PC-3 (cell line): ENCODE results near the gene C1orf116. TPM values are rescaled to one million over a fixed set of nuclear protein-coding genes. Genes with fewer than 3 reads are reported as not detected.

Experiments
- ATAC-seq: fragments of 200-7000 bp; cut with Tn5 transposase; 2 replicates; pipeline ENCODE4 v1.9.1; 2020; ENCODE audit warnings: mild to moderate bottlenecking, moderate library complexity
- BruUV-seq: library from RNA; stranded (reverse); fragments of 400-500 nt; replicated peaks from 2 replicates; lab custom pipeline; 2021; lab: Mats Ljungman, UMichigan
- CTCF ChIA-PET: fragments of 300-600 bp; sonication (Branson Sonifier 250); formaldehyde crosslinking; loops from one replicate; lab custom pipeline; 2022; ENCODE audit warnings: antibody characterized with exemption; lab: Charles Lee
- POLR2A ChIA-PET: fragments of 300-600 bp; sonication (Branson Sonifier 250); formaldehyde crosslinking; loops from one replicate; lab custom pipeline; 2022; ENCODE audit warnings: antibody characterized with exemption; ENCODE audit not compliant: unreplicated experiment; lab: Charles Lee
- DNase-seq: peaks from one replicate; pipeline ENCODE4 v3.0.0-alpha.2; 2015
- H2AFZ ChIP-seq: fragments of 300-600 bp; sonication (generic); 2 replicates; pipeline ENCODE4 v1.6.0; 2016; ENCODE audit warnings: antibody characterized with exemption, low read length
- H3F3A ChIP-seq: fragments of 300-600 bp; sonication (generic); one replicate; pipeline ENCODE4 v1.6.0; 2017; ENCODE audit warnings: antibody characterized with exemption, low read length, control low read depth, mild to moderate bottlenecking; ENCODE audit not compliant: unreplicated experiment
- H3K27ac ChIP-seq: fragments of 300-600 bp; sonication (generic); 2 replicates; pipeline ENCODE4 v1.5.1; 2016; ENCODE audit warnings: mild to moderate bottlenecking, low read length
- H3K27me3 ChIP-seq: fragments of 300-600 bp; sonication (generic); 2 replicates; pipeline ENCODE4 v1.6.1; 2016; ENCODE audit warnings: low read length, mixed read lengths
- H3K36me3 ChIP-seq: fragments of 300-600 bp; sonication (generic); 2 replicates; pipeline ENCODE4 v1.6.1; 2016; ENCODE audit warnings: low read depth, mixed run types, low read length, mixed read lengths
- H3K4me1 ChIP-seq: fragments of 300-600 bp; sonication (generic); 2 replicates; pipeline ENCODE4 v1.5.1; 2016; ENCODE audit warnings: low read length; ENCODE audit not compliant: insufficient read depth
- H3K4me2 ChIP-seq: fragments of 300-600 bp; sonication (generic); 2 replicates; pipeline ENCODE4 v1.6.0; 2016; ENCODE audit warnings: low read length
- H3K4me3 ChIP-seq: fragments of 300-600 bp; sonication (generic); 2 replicates; pipeline ENCODE4 v1.5.1; 2016; ENCODE audit warnings: mild to moderate bottlenecking, low read length, mixed read lengths
- H3K79me2 ChIP-seq: fragments of 300-600 bp; sonication (generic); 2 replicates; pipeline ENCODE4 v1.6.1; 2017; ENCODE audit warnings: low read length, mixed read lengths
- H3K9ac ChIP-seq: fragments of 300-600 bp; sonication (generic); 2 replicates; pipeline ENCODE4 v1.6.0; 2016; ENCODE audit warnings: mild to moderate bottlenecking, low read length
- H3K9me2 ChIP-seq: fragments of 300-600 bp; sonication (generic); replicated peaks from 2 replicates; pipeline ENCODE4 v1.6.1; 2016; ENCODE audit warnings: mixed run types, low read length, mixed read lengths
- H3K9me3 ChIP-seq: fragments of 300-600 bp; sonication (generic); 2 replicates; pipeline ENCODE4 v1.6.1; 2016; ENCODE audit warnings: low read length, mixed read lengths
- H4K20me1 ChIP-seq: fragments of 300-600 bp; sonication (generic); 2 replicates; pipeline ENCODE4 v1.6.1; 2016; ENCODE audit warnings: low read length, mixed read lengths
- CTCF ChIP-seq: fragments of 300-600 bp; sonication (generic); conservative IDR thresholded peaks from 2 replicates; pipeline ENCODE4 v1.5.1; 2017; ENCODE audit warnings: antibody characterized with exemption, low read depth, mild to moderate bottlenecking, low read length
- EZH2 ChIP-seq: fragments of 300-600 bp; sonication (generic); IDR thresholded peaks from one replicate; pipeline ENCODE4 v1.6.1; 2017; ENCODE audit warnings: antibody characterized with exemption, mild to moderate bottlenecking, low read length; ENCODE audit not compliant: unreplicated experiment
- EZH2phosphoT487 ChIP-seq: fragments of 300-600 bp; sonication (generic); IDR thresholded peaks from 2 replicates; pipeline ENCODE4 v1.6.1; 2018; ENCODE audit warnings: mild to moderate bottlenecking, antibody characterized with exemption, low read length, borderline replicate concordance
- intact Hi-C: fragments of 100-400 bp; cut with micrococcal nuclease; formaldehyde crosslinking; loops from 2 replicates; pipeline ENCODE4 v1.9.0; 2023
- total RNA-seq: library from RNA; depleted of rRNA; stranded (reverse); fragments of >200 nt; gene quantifications from 2 replicates; pipeline ENCODE4 v1.2.3, GENCODE V29; 2014

The C1orf116 gene
- total RNA-seq, 1 experiment from 2014 or later: 34.9 TPM

GRCh38 chr1:207079706-207080241, 47.2 kb upstream of the C1orf116 start:
- no peaks in the 10 kb centered on the region for H3K27me3 ChIP-seq
- H3F3A ChIP-seq: peaks cover under 1% of the 10 kb centered on the region
- H3K4me1 ChIP-seq: peaks cover 21% of the 10 kb centered on the region
- CTCF ChIA-PET: no interaction called here
- TF ChIP-seq CTCF: no peak
- TF ChIP-seq EZH2phosphoT487: no peak
- no peak for TF ChIP-seq EZH2
- H4K20me1 ChIP-seq: no peaks in the 10 kb centered on the region
- H3K9me2 ChIP-seq: no peaks in the 10 kb centered on the region
- ATAC-seq (peak; percentile 35), DNase-seq (peak; percentile 50)
- no peaks in the 10 kb centered on the region for H3K79me2 ChIP-seq
- H3K27ac ChIP-seq: peak overlapping the region; percentile 4; the same call in 1 of the 2 replicates
- BruUV-seq: no TSS peak
- no peak overlapping the region for H2AFZ ChIP-seq
- POLR2A ChIA-PET: interaction anchor here (0.6 to 0.9 kb wide), 2 partner anchors 74 to 126 kb away, joined by 4 to 7 read pairs; no protein-coding TSS in a partner anchor
- no peak overlapping the region for H3K4me3 ChIP-seq
- H3K36me3 ChIP-seq: peaks cover 16% of the 10 kb centered on the region; the same call in 1 of the 2 replicates
- intact Hi-C loops: loop anchor here (2.0 to 5.0 kb wide), 3 partner anchors 59 to 352 kb away; partner anchors contain the start of gene IL20
- H3K9ac ChIP-seq: no peak overlapping the region
- H3K4me2 ChIP-seq: no peak overlapping the region
- no peaks in the 10 kb centered on the region for H3K9me3 ChIP-seq

- CTCF ChIA-PET: no interaction called here
- no peak for TF ChIP-seq CTCF
- no peak for TF ChIP-seq EZH2phosphoT487
- TF ChIP-seq EZH2: no peak
- intact Hi-C loops: loop anchor here (2.0 to 5.0 kb wide), 3 partner anchors 58 to 351 kb away; partner anchors contain the start of gene IL20
Measured at GRCh38 chr1:207078578-207079132, 46.1 kb upstream of the C1orf116 start.

More at GRCh38 chr1:207078578-207079132, 46.1 kb upstream of the C1orf116 start:
- no peak overlapping the region for H2AFZ ChIP-seq
- no peaks in the 10 kb centered on the region for H3K27me3 ChIP-seq
- no peak overlapping the region for H3K4me3 ChIP-seq
- H3F3A ChIP-seq: peaks cover 6% of the 10 kb centered on the region
- H3K4me2 ChIP-seq: no peak overlapping the region
- H4K20me1 ChIP-seq: no peaks in the 10 kb centered on the region
- BruUV-seq: no TSS peak
- H3K9ac ChIP-seq: no peak overlapping the region
- no peak for DNase-seq
- H3K4me1 ChIP-seq: peaks cover 31% of the 10 kb centered on the region
- ATAC-seq: no peak
- H3K27ac ChIP-seq: no peak overlapping the region
- POLR2A ChIA-PET: no interaction called here
- H3K9me2 ChIP-seq: no peaks in the 10 kb centered on the region
- no peaks in the 10 kb centered on the region for H3K79me2 ChIP-seq
- peaks cover 20% of the 10 kb centered on the region; the same call in 1 of the 2 replicates for H3K36me3 ChIP-seq
- H3K9me3 ChIP-seq: no peaks in the 10 kb centered on the region
